ENCODE measurements around the gene AP1M1.

DNA sequence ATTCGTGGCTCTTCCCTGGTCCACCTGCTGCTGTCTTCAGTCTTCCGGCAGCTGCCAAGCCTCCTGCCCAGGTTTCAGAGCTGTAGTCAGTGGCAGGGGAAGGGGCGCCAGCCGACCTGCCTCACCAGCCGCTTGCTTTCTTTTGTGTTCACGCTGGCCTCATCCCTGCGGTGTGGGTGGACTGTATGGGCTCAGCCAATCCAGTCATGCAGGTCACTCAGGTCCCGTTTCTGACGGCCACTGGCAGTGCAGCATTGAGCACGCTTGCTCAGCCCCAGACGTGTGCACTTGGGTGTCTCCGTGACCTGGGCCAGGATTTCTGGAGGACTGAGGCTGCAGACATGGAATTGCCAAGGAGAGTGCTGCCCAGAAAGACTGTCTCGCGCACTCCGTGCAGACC, 26.0 kb downstream of the AP1M1 start:
- TF ChIP-seq EP300 (IDR thresholded peaks at IDR 0.05; ENCODE audit: borderline replicate concordance): no peak
- TF ChIP-seq YY1 (IDR thresholded peaks at IDR 0.05; ENCODE audit: low read depth): no peak
- TF ChIP-seq NFIC (IDR thresholded peaks at IDR 0.05): no peak
- no peak for TF ChIP-seq FOXM1 (IDR thresholded peaks at IDR 0.05; ENCODE audit: borderline replicate concordance, low read depth)
- no peak for TF ChIP-seq REST (IDR thresholded peaks at IDR 0.05; ENCODE audit: low read depth)
- no peak for TF ChIP-seq RAD21 (IDR thresholded peaks at IDR 0.05; ENCODE audit: low read depth)
- no peak for TF ChIP-seq EGR1 (IDR thresholded peaks at IDR 0.05)

All from Ishikawa (cell line).